ENCODE data around the gene CRIP2. TPM values are rescaled to one million over a fixed set of nuclear protein-coding genes. Genes with fewer than 3 reads are reported as not detected.

Gene CRIP2
- total RNA-seq, 1 experiment from 2014 or later, result 181 TPM

GRCh38 chr14:105440992-105441391, 33.6 kb upstream of the CRIP2 start:
- in situ Hi-C loops (cut with HindIII; ENCODE audit: low pct_unique_long_range_greater_than_20kb, low sequenced_read_pairs), result no loop called here
- DNase-seq (ENCODE audit: low read depth), result no peak

- no peak for DNase-seq (ENCODE audit: low read depth)
- in situ Hi-C loops (cut with HindIII; ENCODE audit: low pct_unique_long_range_greater_than_20kb, low sequenced_read_pairs), result no loop called here
Measured at GRCh38 chr14:105442125-105442524, 32.5 kb upstream of the CRIP2 start.

- in situ Hi-C loops (cut with HindIII; ENCODE audit: low pct_unique_long_range_greater_than_20kb, low sequenced_read_pairs), result no loop called here
- no peak for DNase-seq (ENCODE audit: low read depth)
Measured at GRCh38 chr14:105442834-105443233, 31.8 kb upstream of the CRIP2 start.

GRCh38 chr14:105444859-105445258, 29.8 kb upstream of the CRIP2 start:
- in situ Hi-C loops (cut with HindIII; ENCODE audit: low pct_unique_long_range_greater_than_20kb, low sequenced_read_pairs), result no loop called here
- no peak for DNase-seq (ENCODE audit: low read depth)

- no peak for DNase-seq (ENCODE audit: low read depth)
- in situ Hi-C loops (cut with HindIII; ENCODE audit: low pct_unique_long_range_greater_than_20kb, low sequenced_read_pairs), result no loop called here
Measured at GRCh38 chr14:105445290-105445689, 29.3 kb upstream of the CRIP2 start.

- DNase-seq (ENCODE audit: low read depth), result no peak
- in situ Hi-C loops (cut with HindIII; ENCODE audit: low pct_unique_long_range_greater_than_20kb, low sequenced_read_pairs), result no loop called here
Measured at GRCh38 chr14:105445901-105446845, 28.4 kb upstream of the CRIP2 start.

- in situ Hi-C loops (cut with HindIII; ENCODE audit: low pct_unique_long_range_greater_than_20kb, low sequenced_read_pairs), result no loop called here
- DNase-seq (ENCODE audit: low read depth), result no peak
Measured at GRCh38 chr14:105446971-105447370, 27.6 kb upstream of the CRIP2 start.

GRCh38 chr14:105447651-105448640, 26.7 kb upstream of the CRIP2 start:
- in situ Hi-C loops (cut with HindIII; ENCODE audit: low pct_unique_long_range_greater_than_20kb, low sequenced_read_pairs), result no loop called here
- no peak for DNase-seq (ENCODE audit: low read depth)

- in situ Hi-C loops (cut with HindIII; ENCODE audit: low pct_unique_long_range_greater_than_20kb, low sequenced_read_pairs), result no loop called here
- no peak for DNase-seq (ENCODE audit: low read depth)
Measured at GRCh38 chr14:105448706-105449111, 25.9 kb upstream of the CRIP2 start.

GRCh38 chr14:105449276-105450122, 25.1 kb upstream of the CRIP2 start:
- in situ Hi-C loops (cut with HindIII; ENCODE audit: low pct_unique_long_range_greater_than_20kb, low sequenced_read_pairs), result no loop called here

GRCh38 chr14:105450123-105450505, 24.5 kb upstream of the CRIP2 start:
- no peak for DNase-seq (ENCODE audit: low read depth)
- in situ Hi-C loops (cut with HindIII; ENCODE audit: low pct_unique_long_range_greater_than_20kb, low sequenced_read_pairs), result no loop called here

More at GRCh38 chr14:105449276-105450122, 25.1 kb upstream of the CRIP2 start:
- no peak for DNase-seq (ENCODE audit: low read depth)

GRCh38 chr14:105450864-105451720, 23.5 kb upstream of the CRIP2 start:
- no peak for DNase-seq (ENCODE audit: low read depth)
- in situ Hi-C loops (cut with HindIII; ENCODE audit: low pct_unique_long_range_greater_than_20kb, low sequenced_read_pairs), result no loop called here

- in situ Hi-C loops (cut with HindIII; ENCODE audit: low pct_unique_long_range_greater_than_20kb, low sequenced_read_pairs), result no loop called here
- no peak for DNase-seq (ENCODE audit: low read depth)
Measured at GRCh38 chr14:105452963-105453362, 21.7 kb upstream of the CRIP2 start.

GRCh38 chr14:105453847-105454246, 20.8 kb upstream of the CRIP2 start:
- in situ Hi-C loops (cut with HindIII; ENCODE audit: low pct_unique_long_range_greater_than_20kb, low sequenced_read_pairs), result no loop called here
- no peak for DNase-seq (ENCODE audit: low read depth)

GRCh38 chr14:105455086-105455640, 19.5 kb upstream of the CRIP2 start:
- DNase-seq (ENCODE audit: low read depth), result no peak
- in situ Hi-C loops (cut with HindIII; ENCODE audit: low pct_unique_long_range_greater_than_20kb, low sequenced_read_pairs), result no loop called here

- no peak for DNase-seq (ENCODE audit: low read depth)
- in situ Hi-C loops (cut with HindIII; ENCODE audit: low pct_unique_long_range_greater_than_20kb, low sequenced_read_pairs), result no loop called here
Measured at GRCh38 chr14:105455766-105456660, 18.6 kb upstream of the CRIP2 start.

All from Caki2 (cell line).